Pons (tissue), 1 donor: ENCODE results near the gene SLC12A4.
A peak's percentile ranks its signal among the peaks of the same experiment; 100 is the strongest.

ENCODE experiments used
- DNase-seq: peaks from one replicate; pipeline ENCODE4 v3.0.0-alpha.2; 2016; ENCODE audit warnings: low spot score

Gene SLC12A4

DNA sequence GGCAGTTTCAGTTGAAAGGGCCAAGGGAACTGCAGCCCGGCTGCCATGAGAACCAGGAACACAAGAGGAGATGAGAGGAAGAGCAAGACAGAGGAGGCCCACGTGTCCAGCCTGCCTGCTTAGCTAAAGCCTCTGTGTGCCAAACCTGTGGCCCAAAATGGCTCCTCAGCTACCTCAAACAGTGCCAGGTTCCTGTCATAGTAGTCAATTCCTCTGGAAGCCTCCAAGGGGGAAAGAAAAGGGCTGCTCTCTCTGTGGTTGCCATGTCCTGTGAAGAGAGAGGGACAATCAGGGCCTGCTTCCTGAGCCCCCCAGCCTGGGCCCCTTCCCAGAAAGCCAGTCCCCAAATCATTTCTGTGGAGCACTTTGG lies 5.2 kb downstream of the SLC12A4 start:
- peak; percentile 44 for DNase-seq

DNA sequence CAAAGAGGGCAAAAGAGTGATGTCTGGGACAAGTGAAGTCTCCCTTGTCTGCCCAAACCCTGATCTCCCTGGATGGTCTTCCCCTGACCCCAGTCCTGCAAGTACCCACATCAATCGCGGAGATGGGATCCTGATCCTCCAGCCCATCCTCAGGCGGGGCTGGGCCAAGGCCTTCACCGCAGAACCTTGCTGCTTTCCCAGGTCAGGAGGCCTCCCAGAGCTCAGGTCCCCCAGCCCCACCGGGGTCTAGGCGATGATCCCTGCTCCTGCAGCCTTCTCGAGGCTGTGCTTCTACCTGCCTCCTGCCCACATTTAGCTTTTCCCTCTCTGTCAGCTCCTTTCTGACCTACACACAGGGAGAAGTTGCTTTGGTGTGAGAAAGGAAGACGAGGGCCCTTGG lies 6.3 kb downstream of the SLC12A4 start:
- no peak for DNase-seq

DNA sequence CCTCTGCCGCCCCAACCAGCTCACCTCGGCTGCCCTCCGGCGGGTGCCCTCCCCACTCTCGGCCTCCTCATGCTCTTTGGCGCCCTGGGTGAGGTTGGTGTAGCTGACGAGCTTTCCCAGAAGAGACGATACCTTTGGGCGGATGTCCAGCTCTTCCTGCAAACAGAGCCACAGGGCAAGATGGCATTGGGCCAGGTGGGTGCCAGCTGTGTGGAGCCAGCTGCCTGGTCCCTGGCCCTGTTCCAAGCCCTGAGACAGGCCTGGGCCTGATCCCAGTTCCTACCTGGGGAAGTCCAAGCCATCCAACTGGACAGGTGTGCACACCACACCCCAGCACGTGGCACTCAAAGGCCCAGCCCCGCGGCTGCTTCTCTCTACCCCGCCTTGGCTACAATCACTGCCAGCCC lies 6.9 kb downstream of the SLC12A4 start:
- DNase-seq: no peak

DNA sequence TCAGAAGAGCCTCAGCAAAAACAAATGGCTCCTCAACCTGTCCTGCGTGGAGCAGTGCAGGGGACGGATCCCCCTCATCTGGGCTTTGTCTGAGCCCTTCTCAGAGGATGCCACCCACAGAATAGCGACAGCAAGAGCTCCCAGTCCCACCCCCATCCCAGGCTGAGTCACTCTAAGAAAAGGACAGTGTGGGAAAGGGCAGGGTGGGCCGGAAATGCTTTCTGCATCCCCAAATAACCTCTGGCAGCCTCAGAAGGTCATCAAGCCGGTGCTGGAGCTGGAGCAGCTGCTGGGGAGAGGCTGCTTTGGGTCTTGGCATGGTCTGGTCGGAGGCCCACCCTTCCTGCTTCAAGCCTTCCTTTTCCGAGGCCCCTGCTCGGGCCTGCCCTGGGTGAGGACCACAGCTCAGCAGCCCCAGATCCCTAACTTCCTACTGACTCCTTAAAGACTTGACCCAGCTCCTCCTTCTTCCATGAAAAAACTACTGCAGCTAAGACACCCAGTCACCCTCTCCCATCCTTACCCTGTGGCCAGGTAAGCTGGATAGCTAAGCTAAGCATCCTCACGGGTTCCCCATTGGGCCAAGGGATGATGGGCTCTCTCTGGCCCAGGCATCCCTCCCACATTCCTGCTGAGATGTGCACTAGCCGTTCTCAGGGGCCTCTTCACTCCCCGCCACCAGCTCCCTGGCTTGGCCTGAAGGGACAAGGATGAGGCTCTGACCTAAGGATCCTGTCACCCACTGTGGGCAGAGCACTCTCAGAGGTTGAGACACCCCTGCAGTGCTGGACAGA lies 8.7 kb downstream of the SLC12A4 start:
- DNase-seq: no peak

DNA sequence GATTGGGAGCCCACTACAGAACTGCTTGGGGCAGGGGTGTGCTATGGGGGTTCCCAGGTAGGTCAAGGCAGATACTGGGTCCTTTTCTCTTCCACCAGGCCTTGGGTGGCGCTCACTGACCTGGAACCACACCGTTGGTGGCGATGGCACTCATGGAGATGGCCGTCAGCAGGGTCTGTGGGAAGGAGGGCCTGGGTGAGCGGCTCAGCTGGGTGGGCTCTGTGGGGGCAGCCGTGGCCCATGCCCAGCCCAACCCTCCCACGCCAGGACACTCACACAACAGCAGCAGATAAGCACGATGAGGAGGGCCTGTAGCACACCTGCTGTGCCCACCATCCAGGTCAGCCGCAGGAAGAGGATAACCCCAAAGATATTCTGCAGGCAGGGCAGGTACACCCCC lies 10.8 kb downstream of the SLC12A4 start:
- DNase-seq: no peak

DNA sequence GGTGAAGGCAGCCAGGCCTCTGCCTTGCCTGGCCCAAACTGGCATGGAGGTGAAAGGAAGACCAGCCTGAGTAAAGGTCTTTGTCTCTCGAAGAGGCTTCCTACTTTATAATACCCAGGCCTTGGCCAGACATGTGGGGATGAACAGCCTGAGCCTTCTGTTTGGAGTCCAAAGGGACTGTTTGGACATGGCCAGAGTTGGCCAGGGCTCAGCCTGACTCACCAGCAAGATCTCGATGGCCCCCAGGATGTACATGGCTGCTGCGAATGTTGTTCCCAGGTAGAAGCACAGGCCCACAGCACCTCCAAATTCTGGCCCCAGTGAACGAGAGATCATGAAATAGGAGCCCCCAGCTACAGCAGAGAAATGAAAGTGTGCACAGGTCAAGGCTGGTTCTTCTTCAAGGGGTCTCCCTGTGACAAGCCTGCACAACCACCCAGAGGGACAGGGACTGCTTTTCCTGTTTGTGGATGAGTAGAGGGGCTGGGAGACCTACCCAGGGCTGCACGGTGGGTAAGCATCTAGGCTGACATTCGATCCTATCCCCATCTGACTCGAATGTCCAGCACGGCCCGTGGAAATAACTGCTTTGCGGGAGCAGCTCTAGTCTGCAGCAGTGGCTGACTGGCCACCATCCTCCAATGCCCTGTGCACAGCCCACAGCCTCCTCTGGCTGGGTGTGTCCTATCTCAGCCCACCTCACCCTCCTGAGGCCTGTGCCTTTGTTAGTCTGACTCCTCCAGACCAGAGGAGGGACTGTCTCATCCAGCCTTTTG lies 13.8 kb downstream of the SLC12A4 start:
- no peak for DNase-seq

DNA sequence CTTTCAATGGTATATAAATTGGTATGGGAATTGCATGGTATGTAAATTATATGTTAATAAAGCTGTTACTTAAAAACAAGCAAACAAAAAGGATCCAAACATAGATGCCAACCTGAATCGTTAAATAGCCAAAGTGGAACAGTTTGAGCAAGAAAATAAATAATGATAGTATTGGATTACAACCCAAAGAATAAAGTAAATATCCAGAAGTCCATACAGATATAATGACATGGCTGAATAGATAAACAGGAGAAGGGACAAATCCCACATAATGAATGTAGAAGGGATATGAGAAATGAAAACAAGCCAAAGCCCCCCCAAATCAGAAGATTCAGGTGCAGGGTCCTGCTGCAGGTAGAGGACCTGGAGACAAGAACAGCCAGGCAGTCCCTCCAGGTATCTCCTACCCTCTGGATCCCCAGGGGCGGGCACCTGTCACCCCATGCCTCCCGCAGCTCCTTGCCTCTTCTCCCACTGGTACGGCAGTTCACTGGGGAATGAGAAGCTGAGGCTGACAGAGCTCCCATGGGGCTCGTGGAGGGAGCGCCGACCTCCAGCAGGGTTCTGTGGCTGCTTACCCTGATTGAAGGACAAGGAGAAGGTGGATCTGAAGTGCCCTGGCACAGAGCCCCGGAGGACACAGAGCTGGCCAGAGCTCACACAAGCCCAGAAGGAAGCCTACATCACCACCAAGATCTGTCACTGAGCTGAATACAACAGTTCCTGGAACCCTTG lies 14.6 kb downstream of the SLC12A4 start:
- no peak for DNase-seq

DNA sequence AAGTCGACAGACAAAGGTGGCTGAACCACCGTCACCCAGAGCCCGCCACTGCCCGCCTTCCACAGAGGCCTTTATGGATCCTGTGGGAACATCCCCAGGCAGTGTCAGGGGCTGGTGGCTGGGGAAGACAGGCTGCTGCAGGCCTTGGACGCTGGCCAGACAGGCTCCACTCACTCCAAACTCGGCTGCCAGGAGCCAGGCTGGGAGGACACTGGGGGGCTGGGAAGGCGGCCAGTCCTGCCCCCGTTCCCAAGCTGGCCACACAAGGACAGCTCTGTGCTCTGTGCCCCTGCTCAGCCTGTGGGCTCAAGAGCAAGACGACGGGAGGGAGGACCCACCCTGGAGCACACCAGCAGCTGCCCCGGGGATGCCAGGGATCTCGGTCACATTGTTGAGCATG lies 17.0 kb downstream of the SLC12A4 start:
- DNase-seq: peak; percentile 89

DNA sequence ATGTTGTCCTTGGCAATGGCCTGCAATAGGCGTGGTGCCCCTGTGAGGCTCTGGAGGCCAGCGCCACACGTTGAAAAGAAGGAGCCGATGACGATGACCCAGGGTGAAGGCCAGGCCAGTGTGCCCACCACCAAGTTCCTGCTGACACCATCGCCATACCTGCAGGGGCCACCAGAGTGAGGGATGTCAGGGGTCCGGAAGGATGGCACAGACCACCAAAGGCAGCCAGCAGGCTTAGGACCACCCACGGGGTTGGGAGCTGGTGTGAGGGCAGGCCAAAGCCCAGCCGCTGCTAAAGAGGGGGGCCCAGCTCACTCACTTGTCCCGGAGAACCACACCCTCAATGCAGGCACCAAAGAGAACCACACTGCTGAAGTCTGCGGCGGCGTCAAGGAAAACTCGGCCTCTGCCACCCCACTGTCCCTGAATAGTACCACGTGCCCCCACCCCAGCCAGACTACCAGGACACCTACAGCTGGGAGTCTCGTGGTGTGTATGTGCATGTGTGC lies 18.0 kb downstream of the SLC12A4 start:
- DNase-seq: no peak

DNA sequence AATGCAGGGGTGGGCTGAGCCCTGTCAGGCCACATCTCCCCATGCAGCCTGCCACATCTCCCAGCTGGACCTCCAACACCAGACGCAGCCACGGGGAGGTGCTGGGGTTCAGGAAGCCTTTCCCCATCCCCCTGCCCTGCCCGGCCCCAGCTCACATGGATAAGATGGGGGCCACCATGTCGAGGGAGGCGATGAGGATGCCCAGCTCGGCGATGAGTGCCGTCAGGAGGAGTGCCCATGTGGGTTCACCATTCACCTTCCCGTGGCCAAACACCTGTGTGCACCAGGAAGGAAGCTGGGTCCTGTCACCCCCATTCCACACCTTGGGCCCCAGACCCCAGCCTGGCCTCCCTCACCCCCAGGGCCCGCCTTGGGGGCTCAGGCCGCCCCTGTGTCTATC lies 18.8 kb downstream of the SLC12A4 start:
- no peak for DNase-seq

DNA sequence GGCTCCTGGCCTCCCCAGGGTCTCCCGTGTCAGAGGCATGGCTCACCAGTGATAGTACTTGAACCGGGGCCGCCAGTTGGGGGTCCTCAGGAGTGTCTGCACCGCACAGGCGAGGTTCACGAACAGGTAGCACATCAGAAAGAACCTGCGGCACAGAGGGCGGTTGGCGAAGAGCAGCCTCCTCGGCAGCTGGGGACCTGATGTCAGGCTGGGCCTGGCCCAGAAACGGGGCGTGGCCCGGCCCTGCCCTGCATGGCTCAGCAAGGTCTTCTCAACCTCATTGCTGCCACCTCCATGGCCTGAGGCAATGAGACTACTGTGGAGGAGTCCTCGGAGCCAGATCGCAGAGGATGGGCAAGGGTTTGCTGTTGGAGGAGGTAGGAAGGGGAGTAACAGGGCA lies 20.4 kb downstream of the SLC12A4 start:
- no peak for DNase-seq

DNA sequence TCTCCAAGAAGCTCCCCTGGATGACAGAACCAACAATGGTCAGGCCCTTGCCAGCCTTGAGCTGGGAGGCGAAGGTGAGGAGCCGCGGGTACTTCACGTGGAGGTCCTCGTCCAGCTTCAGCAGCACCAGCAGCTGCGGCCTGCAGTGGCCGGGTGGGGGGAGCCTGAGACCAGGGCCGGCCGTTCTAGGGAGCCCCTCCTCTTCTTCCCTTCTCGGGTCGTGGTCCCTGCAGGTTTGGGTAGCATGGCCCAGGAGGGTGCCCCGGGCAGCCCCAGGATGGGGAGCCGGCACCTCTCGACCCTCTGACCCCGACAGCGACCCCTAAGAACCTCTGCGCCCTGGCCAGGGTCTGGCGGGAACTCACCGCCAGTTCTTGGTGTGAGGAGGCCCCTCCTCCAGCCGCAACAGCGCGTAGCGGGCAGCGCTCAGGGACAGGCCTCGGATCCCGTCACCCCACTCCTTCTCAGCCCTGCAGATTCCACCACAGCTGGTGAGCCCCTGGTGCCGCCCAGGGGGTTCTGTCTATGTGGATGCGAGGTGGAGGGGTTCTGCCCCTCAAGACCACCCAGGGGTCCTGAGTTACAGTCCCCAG lies 21.4 kb downstream of the SLC12A4 start:
- DNase-seq: no peak

DNA sequence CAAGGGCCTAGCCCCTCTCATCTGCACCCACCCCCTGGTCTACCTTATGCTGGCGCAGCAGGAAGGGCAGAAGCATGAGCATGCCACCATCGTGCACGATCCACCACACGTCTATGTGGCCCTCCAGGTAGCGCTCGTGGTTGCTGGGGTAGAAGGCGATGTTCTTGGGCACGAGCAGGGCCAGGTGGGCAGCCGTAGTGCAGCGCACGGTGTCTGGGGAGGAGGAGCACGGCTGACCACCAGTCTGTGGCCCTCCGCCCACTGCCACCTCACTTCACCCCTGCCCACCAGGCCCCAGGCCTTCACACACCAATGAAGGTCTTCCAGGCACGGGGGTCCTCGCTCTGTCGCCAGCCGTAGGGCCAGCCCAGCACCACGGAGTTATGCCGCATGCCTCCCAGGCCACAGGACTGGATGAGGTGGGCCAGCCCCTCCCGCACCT lies 22.3 kb downstream of the SLC12A4 start:
- DNase-seq: no peak

DNA sequence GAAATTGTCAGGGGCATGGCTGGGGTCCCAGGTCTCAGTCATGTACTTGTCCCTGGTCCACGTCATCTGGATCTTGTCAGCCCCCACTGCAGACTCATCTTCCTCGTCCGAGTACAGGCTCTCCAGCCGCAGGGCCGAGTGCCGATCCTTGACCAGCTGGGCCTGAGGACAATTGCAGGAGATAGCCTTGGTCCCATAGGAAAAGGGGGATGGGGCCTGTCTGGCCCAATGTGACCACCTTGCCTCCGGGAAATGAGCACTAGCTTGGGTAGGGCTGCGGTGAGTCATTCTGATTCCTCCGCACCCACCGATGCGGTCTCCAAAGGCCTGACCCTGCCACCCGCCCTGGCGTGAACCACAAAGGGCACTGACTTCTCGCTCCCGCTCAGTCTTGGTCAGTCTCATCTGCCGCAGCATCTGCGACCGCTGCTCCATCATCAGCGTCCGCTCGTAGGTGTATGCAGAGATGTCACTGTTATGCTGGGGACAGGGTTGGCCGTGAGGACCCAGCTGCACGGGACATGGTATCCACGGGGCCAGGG lies 23.0 kb downstream of the SLC12A4 start:
- no peak for DNase-seq

DNA sequence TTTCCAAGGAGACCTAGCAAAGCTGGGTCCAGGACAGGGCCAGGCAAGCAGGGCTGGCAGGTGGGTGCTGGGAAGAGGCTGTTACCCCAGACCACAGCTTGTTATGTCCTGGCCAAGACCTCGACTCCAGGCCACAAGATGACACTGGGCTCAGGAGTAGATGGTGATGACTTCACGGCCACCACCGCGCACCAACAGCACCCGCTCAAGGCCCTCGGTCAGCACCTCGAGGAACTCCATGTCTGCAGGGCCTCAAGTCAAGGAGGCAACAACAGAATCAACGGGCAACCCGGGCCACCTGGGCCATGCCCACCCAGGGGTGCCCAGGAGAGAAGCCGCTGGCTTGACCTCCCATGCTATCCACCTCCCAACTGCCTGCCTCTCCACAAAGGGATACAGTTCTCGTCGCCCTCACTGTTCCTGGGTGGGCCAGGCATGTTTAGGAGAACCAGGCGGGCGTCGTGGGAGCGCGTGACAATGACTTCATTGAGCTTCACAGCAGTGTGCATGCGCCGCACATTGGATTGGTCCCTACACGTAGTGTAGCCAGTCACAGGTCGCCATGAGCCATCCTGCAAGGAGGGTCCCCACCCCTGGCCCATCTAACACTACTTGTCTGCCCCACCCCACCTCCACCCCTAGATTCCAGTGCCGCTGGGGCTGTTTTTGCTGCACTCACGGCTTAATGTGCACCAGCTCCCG lies 23.6 kb downstream of the SLC12A4 start:
- DNase-seq: no peak

DNA sequence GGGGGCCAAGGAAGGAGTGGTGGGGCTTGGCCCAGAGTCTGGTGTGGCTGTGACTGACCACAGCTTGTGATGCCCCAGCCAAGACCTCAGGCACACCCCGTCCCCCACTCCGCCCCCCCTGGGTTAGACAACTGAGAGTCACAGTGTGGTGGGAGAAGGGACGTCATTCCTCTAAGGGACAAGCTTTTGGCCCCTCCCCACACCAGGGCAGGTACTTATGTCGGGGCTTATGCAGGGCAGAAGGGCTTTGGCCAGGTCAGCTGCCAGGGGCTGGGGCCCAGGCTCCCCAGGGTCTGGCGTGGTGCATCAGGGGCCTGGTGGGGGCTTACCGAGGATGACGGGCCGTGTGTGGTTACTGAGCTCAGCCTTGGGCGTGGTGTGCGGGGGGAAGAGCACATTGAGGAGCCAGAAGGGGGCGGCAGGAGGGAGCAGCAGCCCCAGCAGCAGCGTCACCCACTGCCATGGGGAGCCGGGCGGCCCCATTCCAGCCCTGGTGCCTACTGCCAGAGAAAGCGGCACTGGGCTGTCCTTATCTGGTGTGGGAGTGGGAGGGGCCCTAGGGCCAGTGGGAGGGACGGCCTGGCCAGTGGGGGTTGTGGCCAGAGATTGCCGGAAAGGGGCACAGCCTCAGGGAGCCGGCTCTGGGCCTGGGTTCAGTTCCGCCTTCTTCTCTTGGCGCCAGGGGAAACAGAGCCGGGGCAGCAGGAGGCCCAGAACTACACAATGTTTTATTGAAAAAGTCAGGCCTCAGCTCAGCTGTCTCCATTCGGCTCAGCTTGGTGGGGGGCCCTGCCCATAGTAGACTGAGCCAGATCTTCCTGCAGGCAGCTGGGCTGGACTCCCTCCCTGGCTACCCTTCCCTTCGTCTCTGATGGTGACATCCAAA lies 24.6 kb downstream of the SLC12A4 start, which contains the start of gene LCAT:
Gene LCAT, minus strand, starts transcription at position 502 of the 886 bp plus-strand sequence. Its CDS starts 19 bp downstream, at position 483.
- DNase-seq: peak; percentile 81

DNA sequence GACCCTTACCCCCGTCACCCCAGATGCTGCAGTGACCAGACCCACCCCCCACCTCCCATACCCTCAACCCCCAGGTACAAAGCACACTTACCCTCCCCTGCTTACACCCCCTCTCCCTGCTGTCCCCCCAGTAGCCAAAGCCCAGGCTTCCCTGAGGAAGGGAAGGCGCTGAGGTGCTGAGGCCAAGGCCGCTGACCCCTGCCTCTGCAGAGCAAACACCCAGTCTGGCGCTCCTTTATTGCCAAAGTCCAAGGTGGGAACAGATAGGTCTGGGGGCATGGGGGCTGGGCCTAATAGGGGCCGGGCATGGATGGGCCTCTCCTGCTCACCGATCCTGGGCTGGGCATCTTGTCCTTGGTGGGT lies 25.2 kb downstream of the SLC12A4 start:
- no peak for DNase-seq

DNA sequence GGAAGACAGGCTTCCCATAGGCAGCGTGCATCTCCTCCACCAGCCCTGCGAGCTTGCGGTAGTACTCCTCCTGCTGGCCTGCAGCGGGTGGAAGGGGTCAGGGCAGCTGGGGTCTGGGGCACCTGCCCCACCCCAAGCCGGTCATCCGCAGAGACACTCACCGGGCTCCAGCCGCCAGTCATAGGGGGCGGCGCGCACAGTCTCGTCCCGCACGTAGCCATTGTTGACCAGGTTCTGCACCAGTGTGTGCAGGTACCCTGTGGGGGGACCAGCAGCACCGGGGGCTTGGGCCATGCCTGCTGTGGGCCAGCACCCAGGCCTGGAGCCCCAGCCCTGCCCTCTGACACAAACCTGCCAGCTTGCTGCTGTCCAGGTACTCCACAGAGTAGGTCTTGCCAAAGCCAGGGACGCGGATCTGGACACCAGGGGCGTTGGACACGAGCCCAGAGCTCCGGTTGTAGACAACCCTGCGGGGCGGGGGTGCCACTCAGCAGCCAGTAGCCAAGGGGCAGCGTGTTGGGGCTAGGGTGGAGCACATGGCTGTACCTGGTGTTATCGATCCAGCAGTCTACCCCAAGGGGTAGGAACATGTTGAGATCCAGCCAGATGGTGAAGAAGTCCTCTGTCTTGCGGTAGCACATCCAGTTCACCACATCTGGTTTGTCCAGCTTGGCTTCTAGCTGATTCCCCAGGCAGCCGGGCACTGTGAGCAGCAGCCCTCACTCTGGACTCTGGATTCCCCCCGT lies 25.8 kb downstream of the SLC12A4 start:
- no peak for DNase-seq

DNA sequence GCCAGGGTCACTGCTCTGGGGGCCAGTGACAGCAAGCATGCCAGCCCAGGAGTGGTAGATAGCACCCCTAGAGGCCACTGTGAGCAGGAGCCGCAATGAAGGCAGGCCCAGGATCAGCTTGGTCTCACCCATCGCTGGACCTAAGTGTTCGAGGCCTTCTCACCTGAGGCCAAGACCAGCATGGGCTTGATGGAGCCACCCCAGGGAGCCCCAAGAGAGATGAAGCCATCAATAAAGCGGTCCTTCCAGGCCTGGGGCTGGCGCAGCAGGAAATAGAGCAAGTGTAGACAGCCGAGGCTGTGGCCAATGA lies 26.3 kb downstream of the SLC12A4 start:
- no peak for DNase-seq
